Activated CD4-positive, CD25-positive, alpha-beta regulatory T cell treated with anti-CD3 and anti-CD28 coated beads, Interleukin-2, amount 50 U/mL, for 24 hours (primary cell): ENCODE measurements around the gene AFG1L.
"Not testable (repeated sequence)": the region's sequence is repeated elsewhere in the genome, so short reads cannot be mapped to it uniquely, and the experiment has no call there.

Experiments used
- ATAC-seq, 2 donors: fragments of 150-1000 bp; cut with Tn5 transposase; one replicate each; pipeline ENCODE4 v1.10.0; 2021; ENCODE audit warnings: mild to moderate bottlenecking in 1 of 2, moderate library complexity in 1 of 2

The AFG1L gene

DNA sequence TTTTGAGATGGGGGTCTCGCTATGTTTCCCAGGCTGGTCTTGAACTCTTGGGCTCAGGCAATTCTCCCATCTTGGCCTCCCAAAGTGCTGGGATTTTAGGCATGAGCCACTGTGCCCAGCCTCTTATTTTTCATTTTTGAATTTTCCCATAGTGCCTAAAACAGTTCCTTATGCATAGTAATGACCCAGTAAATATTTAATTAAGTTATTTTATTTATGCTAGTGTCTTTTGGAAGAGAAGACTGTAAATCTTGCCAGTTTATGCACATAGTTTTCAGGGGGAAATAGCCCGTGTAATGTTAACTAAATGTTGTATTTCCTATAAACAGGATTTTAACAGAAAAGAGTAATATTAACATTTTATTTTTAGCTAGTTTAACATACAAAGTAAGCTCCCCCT, 60.3 kb downstream of the AFG1L start:
- no peak for ATAC-seq

DNA sequence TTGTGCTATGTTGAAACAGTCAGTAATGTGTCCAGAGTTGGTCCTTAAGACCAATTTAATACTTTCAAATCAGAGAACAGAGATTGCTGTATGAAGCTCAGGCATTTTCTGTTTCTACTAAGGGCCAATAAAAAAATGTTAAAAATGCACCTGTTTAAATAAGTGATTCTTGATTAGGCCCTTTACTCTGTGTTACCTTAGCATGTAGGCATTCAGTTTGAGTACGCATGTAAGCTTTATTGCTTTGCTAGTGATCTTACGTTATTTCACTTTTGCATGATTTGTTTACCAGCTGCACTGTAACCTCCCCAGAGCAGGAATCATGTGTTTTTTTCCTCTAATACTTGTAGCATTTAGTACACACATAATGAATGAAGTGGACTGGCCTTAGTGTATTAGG, 61.0 kb downstream of the AFG1L start:
- no peak for ATAC-seq

DNA sequence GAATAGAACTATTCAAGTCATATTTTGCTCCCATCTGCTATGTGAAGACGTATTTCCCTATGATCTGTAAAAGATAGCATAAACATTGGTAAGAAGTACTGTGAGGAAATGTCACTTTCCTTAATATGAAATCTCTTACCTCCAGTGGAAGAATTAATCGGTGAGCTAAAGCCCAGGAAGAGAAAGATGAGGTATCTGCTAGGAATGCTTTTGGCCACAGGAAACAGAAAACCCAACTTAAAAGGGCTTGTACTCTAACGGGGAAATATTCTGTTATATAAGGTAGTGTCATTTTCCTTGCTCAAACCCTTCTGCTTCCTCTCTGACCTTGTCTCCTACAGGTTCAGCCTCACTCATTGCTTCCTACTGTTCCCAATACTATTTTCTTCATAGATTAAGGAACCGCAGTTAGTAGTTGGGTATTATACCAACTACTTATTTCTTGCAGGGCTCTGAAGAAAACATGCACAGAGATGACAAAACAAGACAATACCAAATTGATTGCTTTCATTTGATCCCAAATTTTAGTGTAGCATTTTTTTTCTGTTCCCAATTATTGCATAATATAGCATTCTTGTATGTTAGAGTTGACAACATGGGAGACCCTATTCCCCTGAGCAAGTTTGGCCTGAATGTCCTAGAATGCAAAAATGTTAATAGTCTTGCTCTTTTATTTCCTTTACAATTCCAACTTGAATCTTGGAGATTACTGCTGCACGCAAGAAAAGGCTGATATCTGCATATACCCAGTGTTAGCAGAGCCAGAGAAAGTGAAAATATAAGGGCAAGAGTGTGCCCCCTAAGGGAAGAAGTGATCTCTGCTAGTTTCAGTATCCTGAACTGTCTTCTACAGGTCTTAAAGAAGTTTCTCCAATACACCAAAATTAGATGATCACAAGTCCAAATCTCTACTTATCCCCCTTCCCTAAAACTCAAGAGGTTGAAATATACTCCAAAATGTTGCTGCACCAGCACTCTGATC, 65.3 kb downstream of the AFG1L start:
- ATAC-seq: no peak

DNA sequence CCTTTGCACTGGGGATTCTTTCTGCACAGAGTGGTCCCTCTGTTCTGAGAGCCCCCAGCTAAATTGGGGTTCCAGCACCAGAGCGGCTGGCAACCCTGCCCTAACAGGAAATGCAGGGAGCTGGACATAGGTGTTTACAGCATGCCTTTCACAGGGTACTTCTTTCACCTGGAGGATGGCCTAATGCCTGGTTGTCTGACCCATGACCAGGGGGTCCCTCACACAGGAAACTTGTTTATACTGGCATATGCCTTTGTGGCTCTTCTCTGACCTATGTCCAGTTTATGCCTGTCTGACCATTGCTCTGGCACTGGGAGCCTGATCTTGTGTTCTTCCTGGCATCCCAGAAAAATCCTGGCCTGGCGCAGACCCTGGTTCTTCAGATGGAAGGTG, 66.1 kb downstream of the AFG1L start:
- no peak for ATAC-seq

DNA sequence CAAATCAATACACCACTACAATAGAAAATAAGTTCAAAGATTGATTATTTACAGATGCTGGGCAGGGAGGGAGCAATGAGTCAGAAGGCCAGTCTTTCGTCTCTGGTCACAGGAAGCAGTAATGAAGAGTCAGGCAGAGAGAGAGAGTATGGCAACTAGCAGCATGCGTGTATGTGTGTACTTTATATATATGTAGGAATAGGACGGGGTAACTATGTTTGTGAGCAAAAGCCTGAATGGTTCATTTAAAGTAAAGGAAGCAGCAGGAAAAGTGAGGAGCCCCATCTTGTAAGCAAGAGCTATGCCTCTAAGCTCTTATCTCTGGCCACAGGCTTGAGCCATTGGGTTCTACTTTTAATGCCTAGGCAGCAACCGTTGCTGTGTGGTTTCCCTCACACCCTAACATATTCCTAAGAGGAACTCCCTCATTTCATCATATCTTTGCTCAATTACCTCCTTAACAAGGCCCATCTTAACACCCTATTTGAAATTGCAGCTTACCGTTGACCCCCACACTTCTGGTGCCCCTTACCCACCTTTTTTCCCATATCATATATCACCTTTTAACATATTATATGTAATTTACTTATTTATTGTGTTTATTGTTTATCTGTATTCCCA, 66.6 kb downstream of the AFG1L start:
- no peak for ATAC-seq

DNA sequence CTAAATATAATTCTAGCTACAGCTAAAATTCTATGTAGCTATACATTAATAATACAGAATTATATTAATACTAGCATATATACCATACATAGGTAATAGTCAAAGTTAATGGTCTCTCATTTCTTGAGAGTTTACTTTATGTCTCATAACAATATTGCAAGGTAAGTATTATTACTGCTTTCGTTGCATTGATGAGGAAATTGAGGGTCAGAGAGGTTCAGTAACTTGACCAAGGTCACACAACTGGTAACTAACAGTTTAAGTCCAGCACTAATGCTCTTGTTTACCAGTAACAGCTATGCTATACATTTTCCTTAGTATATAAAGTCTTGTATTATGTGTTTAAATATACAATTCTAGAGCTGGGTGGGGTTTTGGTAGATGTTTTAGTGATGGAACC, 67.6 kb downstream of the AFG1L start:
- ATAC-seq: no peak

DNA sequence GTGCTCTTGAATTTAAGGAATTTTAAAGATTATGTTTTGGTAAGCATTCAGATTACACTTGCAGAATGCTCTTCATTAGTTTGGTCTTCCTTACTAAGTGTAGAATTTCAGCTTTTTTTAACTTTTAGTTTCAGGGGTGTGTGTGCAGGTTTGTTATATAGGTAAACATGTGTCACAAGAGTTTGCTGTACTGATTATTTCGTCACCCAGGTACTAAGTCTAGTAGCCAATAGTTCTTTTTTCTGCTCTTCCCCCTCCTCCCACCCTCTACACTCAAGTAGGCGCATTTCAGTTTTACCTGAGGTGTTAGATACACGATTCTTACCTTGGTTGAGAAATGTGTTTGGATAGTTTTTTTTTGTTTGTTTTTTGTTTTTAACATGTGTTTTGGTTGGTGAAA, 68.3 kb downstream of the AFG1L start:
- no peak for ATAC-seq

DNA sequence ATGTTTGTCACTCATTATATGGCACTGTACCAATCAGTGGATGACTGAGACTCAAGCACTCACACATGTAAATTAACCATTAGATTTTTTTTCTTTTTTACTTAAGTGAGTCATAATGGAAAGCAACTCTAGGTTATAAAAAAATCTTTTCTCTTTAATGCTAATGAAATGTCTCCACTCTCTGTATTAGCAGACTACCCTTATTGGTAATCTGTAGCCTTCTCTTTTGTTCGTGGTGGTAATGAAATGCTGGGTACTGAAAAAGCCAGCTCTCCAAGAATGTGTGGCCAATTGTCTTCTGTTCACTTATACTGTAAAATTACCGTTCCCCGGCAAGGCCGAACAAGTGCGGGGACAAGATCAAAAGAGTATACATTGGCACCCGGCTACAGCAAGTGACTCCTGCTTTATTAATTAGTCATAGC, 69.0 kb downstream of the AFG1L start:
- ATAC-seq: peak; percentile 88 to 90

DNA sequence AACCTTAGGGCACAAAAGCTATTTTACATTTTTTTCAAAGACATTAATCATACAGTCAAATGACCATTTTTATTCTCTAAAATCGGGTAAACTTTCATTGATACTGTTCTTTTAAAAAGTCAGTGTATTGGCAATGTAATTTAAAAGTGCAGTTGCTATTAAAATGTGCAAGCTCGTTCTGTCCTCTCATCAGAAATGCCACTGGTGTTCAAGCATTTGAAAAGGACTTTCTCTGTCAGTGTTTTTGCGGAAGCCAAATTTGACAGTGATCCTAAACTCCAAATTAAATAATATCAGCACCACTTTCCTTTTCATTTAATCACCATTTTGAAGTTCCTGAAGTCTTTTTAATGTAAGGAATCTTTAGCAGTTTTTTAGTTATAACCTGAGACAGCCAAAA, 69.6 kb downstream of the AFG1L start:
- no peak for ATAC-seq

DNA sequence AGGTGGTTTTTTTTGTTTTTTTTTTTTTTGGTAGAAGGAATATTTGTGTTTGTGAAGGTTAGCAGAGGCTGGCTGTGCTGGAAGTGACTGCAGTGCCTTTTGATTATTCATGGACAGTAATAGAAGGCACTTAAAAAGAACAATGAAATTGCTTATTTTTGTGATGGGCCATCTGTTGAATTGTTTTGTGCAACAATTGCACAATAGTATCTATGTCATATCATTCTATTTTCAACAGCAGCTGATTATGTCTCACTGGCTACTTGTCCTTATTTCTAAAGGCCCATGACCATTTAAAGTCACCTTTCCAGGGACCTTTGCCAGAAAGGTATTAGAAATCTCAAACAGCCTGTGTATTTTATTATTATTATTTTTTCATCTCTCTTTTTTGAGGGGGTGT, 70.6 kb downstream of the AFG1L start:
- ATAC-seq: no peak

DNA sequence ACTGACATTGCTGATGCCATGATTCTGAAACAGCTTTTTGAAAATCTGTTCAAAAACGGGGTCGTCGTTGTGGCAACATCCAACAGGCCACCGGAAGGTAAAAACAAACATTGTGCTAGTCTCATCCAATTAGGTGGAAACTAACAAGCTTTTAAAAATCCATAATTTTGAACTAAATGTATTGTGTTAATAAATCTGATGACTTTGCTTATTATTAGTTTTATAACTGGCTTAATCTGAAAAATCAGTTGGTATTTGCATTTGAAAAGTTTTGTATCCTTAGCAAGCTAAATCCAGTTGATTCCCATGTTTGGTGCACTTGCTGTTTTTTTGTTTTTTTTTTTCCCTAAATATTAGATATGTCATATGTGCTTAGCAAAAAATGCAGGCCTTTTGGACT, 71.4 kb downstream of the AFG1L start:
- ATAC-seq: no peak

DNA sequence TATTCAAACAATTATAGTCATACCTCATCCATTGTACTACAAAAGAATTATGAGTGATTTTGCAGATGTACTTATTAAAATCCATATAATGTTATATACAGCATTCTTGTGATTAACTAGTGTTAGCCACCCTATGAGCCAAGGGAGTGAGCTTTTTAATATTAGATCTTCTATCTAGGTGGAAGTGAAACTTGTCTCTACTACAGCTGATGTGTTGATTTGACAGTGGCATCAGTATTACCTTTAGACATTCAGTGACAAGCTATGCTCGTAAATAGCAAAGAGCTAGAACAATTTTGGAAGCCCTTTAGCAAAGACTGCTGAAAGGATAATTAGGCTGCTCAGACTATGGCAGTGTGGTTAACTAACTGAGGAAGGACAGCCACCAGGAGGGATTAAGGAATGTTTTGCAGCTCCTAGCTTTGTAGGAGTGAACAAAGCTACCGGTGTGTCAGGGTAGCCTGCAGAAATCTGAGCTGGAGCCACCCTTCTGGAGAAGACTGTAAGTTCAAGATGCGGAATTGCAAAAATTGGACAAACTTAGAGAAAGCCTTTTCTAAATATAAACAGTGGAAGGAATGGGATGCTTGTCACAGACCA, 73.7 kb downstream of the AFG1L start:
- no peak for ATAC-seq

DNA sequence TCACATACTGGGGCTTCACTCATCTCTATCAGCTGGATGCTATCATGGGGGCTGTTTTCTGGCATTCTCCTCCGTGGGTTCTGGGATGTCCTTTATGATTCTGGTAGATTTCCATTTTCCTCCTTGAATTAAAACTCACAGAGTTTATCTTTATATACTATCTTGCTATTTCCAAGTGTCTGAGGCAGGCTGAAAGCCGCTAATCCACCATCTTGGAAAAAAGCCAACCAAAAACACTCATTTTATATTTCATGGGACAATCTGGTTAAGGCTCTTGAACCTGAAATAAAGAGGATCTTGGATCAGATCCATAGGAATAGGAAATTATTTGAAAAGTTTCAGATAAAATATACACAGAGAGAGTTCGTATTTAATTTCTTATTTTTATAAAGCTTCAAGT, 86.0 kb downstream of the AFG1L start:
- ATAC-seq: no peak

DNA sequence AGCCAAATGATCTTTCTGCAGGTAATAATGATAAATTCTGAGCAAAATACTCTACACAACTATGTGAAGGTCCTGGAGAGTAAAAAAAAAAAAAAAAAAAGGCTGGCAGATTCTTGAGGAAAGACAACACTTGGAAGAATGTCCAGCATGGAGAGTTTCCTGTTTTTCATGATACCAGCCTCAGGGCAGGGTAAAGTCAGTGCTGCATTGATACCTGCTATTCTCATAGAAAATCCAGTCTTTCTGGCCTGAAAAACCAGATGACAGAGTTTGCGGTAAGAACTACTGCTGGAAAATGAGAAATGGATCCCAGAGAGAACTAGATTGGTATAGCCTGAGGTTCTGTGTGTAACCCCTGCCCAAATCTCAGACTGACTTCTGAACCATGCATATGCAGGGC, 89.1 kb downstream of the AFG1L start:
- no peak for ATAC-seq

DNA sequence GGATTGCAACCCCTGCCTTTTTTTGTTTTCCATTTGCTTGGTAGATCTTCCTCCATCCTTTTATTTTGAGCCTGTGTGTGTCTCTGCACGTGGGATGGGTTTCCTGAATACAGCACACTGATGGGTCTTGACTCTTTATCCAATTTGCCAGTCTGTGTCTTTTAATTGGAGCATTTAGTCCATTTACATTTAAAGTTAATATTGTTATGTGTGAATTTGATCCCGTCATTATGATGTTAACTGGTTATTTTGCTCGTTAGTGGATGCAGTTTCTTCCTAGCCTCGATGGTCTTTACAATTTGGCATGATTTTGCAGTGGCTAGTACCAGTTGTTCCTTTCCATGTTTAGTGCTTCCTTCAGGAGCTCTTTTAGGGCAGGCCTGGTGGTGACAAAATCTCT, 94.3 kb downstream of the AFG1L start:
- not testable (repeated sequence) for ATAC-seq

DNA sequence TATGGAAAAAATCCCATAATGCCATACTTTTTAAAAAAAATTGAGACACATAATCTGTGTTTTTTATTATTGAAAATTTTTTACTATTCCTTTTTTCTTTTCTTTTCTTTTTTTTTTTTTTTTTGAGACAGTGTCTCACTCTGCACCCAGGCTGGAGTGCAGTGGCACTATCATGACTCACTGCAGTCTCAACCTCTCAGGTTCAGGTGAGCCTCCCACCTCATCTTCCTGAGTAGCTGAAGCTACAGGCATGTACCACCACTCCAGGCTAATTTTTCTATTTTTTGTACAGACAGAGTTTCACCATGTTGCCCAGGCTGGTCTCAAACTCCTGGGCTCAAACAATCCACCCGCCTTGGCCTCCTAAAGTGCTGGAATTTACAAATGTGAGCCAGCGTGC, 100.4 kb downstream of the AFG1L start:
- ATAC-seq: no peak

DNA sequence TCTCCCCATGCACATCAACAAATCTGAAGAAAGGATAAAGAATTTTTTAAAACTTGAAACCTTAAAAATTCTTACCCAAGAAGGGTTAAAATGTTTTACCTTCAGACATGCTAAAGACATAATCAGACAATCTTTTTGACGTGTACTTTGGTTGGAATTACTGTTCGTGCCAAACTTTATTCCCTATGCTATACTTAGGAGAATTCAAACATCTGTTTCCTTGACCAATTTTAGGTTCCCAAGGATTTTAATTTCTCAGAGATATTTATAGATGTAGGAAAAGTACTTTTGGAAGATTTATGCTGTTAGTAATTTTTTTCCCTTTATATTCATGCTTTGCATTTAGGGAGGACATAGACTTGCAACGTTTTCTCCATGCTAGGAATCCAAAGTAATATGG, 108.4 kb downstream of the AFG1L start:
- no peak for ATAC-seq

DNA sequence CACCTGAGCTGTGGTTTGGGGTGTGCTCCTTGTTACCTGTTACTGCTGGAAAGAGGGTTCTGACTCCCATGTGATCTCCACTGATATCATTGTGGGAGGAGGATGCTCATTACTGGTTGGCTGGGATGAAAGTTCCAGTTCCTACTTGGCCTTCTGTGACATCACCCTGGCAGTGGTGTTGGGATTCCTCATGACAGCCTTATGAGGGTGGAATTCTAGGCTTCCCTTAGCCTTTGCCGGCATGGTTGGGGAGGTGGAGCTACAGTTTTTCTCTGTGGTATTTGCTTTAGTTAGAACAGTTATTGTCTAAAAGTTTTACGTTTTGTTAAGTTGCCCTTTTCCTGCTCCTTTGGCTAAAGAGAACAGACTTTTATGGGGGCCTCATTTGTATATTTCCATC, 112.1 kb downstream of the AFG1L start:
- ATAC-seq: no peak

DNA sequence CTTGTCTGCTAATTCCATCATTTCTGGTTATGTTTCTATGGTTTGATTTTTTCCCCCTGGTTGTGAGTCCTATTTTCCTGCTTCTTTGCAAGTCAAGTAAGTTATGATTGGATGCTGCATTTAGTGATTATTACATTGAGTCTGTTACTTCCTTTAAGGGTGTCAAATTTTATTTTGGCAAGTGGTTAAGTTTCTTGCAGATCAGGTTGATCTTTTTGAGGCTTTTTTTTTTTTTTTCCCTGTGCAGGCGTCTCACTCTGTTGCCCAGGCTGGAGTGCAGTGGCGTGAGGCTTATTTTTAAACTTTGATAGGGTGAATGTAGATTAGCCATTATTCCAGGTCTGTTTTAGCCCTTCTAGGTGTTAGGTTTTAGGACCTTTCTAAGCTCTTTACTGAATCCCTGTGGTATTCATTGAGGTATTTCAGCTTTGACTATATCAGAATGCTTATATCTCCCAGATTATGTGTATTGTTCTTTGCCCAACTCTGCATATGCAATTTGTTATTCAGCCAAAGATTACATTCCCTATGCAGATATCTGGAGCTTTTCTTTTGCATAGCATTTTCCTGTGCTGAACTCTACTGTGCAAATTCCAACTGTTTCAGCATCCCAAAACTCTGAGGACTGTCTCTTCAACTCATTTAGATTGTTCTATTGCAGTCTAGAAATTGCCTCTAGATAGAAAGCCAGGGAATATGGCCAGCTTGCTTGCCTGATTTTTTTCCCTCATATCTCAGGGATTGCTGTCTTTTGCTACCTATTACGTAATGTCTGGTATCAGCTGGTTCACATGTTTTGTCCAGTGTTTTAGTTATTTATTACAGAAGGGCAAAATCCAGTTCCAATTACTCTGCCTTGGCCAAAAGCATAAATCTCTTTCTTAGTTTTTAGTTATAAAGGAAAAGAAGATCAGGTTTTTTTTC, 113.3 kb downstream of the AFG1L start:
- no peak for ATAC-seq

DNA sequence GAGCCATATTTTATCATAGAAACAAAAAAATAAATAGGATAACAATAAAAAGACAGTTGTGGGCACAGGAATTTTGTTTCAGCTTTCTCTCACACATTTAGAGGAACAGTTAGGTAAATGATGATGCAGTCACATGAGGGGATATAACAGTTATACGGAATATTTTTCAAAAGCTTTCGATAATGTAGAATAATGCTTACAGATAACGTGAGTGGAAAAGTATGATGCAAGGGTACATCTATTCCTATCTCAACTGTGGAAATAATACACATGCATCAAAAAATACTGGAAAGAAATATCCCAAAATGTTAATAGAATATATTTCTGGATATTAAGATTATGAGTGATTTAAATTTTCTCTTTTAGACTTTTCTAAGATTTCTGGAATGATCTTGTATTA, 114.0 kb downstream of the AFG1L start:
- no peak for ATAC-seq

DNA sequence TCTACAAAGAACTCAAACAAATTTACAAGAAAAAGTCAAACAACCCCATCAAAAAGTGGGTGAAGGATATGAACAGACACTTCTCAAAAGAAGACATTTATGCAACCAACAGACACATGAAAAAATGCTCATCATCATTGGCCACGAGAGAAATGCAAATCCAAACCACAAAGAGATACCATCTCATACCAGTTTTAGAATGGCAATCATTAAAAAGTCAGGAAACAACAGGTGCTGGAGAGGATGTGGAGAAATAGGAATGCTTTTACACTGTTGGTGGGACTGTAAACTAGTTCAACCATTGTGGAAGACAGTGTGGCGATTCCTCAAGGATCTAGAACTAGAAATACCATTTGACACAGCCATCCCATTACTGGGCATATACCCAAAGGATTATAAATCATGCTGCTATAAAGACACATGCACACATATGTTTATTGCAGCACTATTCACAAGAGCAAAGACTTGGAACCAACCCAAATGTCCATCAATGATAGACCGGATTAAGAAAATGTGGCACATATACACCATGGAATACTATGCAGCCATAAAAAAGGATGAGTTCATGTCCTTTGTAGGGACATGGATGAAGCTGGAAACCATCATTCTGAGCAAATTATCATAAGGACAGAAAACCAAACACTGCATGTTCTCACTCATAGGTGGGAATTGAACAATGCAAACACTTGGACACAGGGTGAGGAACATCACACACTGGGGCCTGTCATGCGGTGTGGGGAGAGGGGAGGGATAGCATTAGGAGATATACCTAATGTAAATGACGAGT, 121.4 kb downstream of the AFG1L start:
- not testable (repeated sequence) for ATAC-seq

DNA sequence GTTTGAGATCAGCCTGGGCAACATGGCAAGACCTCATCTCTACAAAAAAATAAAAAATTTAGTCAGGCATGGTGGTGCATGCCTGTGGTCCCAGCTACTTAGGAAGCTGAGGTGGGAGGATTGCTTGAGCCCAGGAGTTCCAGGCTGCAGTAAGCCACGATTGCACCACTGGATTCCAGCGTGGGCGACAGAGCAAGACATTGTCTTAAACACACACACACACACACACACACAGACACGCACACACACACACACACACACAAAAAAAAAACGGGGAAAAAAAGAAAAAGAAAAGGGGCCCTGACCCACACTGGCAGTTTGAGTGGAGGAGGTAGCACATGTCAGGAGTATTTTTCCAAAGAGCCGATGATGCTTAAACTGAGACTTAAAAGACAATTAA, 122.2 kb downstream of the AFG1L start:
- ATAC-seq: no peak
